Measurements from ENCODE around the gene NRDE2. TPM values are rescaled to one million over a fixed set of nuclear protein-coding genes. Genes with fewer than 3 reads are reported as not detected.
A peak's percentile ranks its signal among the peaks of the same experiment; 100 is the strongest.

The NRDE2 gene
- polyA plus RNA-seq, 1 donor, result 15.8 TPM

GRCh38 chr14:90362558-90362896, 30.8 kb upstream of the NRDE2 start:
- Histone ChIP-seq H3K27me3 (ENCODE audit: control insufficient read depth, insufficient read depth, low read length) (no peaks in the 10 kb centered on the region), H3K9me3 (ENCODE audit: control insufficient read depth, low read depth, low read length) (peaks cover 4% of the 10 kb centered on the region), H3K36me3 (ENCODE audit: control insufficient read depth, insufficient read depth, low read length) (no peaks in the 10 kb centered on the region), H3K4me1 (ENCODE audit: control insufficient read depth, insufficient read depth, low read length) (peaks cover 17% of the 10 kb centered on the region), H3K27ac (ENCODE audit: low read length) (no peak overlapping the region), H3K4me3 (ENCODE audit: low read length) (no peak overlapping the region)
- DNase-seq, result no peak
- WGBS (ENCODE audit: insufficient coverage, low lambda C conversion rate), result no CpG with 5 or more reads among the region's 4 CpGs

- 97% methylated on average over 4 of the region's 7 CpGs for WGBS (ENCODE audit: insufficient coverage, low lambda C conversion rate)
- H3K9me3 ChIP-seq (ENCODE audit: control insufficient read depth, low read depth, low read length), result peaks cover 4% of the 10 kb centered on the region
- no peak for DNase-seq
- H3K4me1 ChIP-seq (ENCODE audit: control insufficient read depth, insufficient read depth, low read length), result peaks cover 20% of the 10 kb centered on the region
- H3K27ac ChIP-seq (ENCODE audit: low read length), result no peak overlapping the region
- no peak overlapping the region for H3K4me3 ChIP-seq (ENCODE audit: low read length)
- H3K36me3 ChIP-seq (ENCODE audit: control insufficient read depth, insufficient read depth, low read length), result no peaks in the 10 kb centered on the region
- H3K27me3 ChIP-seq (ENCODE audit: control insufficient read depth, insufficient read depth, low read length), result no peaks in the 10 kb centered on the region
Observed at GRCh38 chr14:90361865-90362557, 30.3 kb upstream of the NRDE2 start.

GRCh38 chr14:90358359-90358758, 26.6 kb upstream of the NRDE2 start:
- peak in 1 of 2 donors; percentile 9 for DNase-seq
- H3K27me3 ChIP-seq (ENCODE audit: control insufficient read depth, insufficient read depth, low read length), result no peaks in the 10 kb centered on the region
- H3K4me3 ChIP-seq (ENCODE audit: low read length), result no peak overlapping the region
- H3K36me3 ChIP-seq (ENCODE audit: control insufficient read depth, insufficient read depth, low read length), result no peaks in the 10 kb centered on the region
- peaks cover 10% of the 10 kb centered on the region for H3K9me3 ChIP-seq (ENCODE audit: control insufficient read depth, low read depth, low read length)
- peaks cover 30% of the 10 kb centered on the region for H3K4me1 ChIP-seq (ENCODE audit: control insufficient read depth, insufficient read depth, low read length)
- no peak overlapping the region for H3K27ac ChIP-seq (ENCODE audit: low read length)
- no CpG with 5 or more reads among the region's 4 CpGs for WGBS (ENCODE audit: insufficient coverage, low lambda C conversion rate)

GRCh38 chr14:90356925-90357324, 25.2 kb upstream of the NRDE2 start:
- peaks cover 24% of the 10 kb centered on the region for H3K4me1 ChIP-seq (ENCODE audit: control insufficient read depth, insufficient read depth, low read length)
- WGBS (ENCODE audit: insufficient coverage, low lambda C conversion rate), result 40% methylated on average over 1 of the region's 1 CpG
- H3K27me3 ChIP-seq (ENCODE audit: control insufficient read depth, insufficient read depth, low read length), result no peaks in the 10 kb centered on the region
- peak in 1 of 2 donors; percentile 20 for DNase-seq
- peak overlapping the region; percentile 30 for H3K27ac ChIP-seq (ENCODE audit: low read length)
- H3K9me3 ChIP-seq (ENCODE audit: control insufficient read depth, low read depth, low read length), result peaks cover 6% of the 10 kb centered on the region
- no peak overlapping the region for H3K4me3 ChIP-seq (ENCODE audit: low read length)
- H3K36me3 ChIP-seq (ENCODE audit: control insufficient read depth, insufficient read depth, low read length), result no peaks in the 10 kb centered on the region

- Histone ChIP-seq H3K27me3 (ENCODE audit: control insufficient read depth, insufficient read depth, low read length) (no peaks in the 10 kb centered on the region), H3K9me3 (ENCODE audit: control insufficient read depth, low read depth, low read length) (peaks cover 6% of the 10 kb centered on the region), H3K4me1 (ENCODE audit: control insufficient read depth, insufficient read depth, low read length) (peaks cover 24% of the 10 kb centered on the region), H3K36me3 (ENCODE audit: control insufficient read depth, insufficient read depth, low read length) (no peaks in the 10 kb centered on the region), H3K4me3 (ENCODE audit: low read length) (no peak overlapping the region), H3K27ac (ENCODE audit: low read length) (peak overlapping the region; percentile 87)
- 100% methylated on average over 1 of the region's 8 CpGs for WGBS (ENCODE audit: insufficient coverage, low lambda C conversion rate)
- DNase-seq, result peak; percentile 82 to 95
Observed at GRCh38 chr14:90355540-90356518, 24.1 kb upstream of the NRDE2 start.

GRCh38 chr14:90354551-90355298, 23.0 kb upstream of the NRDE2 start:
- peak in 1 of 2 donors; percentile 14 for DNase-seq
- 50% methylated on average over 1 of the region's 16 CpGs for WGBS (ENCODE audit: insufficient coverage, low lambda C conversion rate)
- H3K27ac ChIP-seq (ENCODE audit: low read length), result peak overlapping the region; percentile 85
- no peaks in the 10 kb centered on the region for H3K36me3 ChIP-seq (ENCODE audit: control insufficient read depth, insufficient read depth, low read length)
- peaks cover 6% of the 10 kb centered on the region for H3K9me3 ChIP-seq (ENCODE audit: control insufficient read depth, low read depth, low read length)
- no peak overlapping the region for H3K4me3 ChIP-seq (ENCODE audit: low read length)
- no peaks in the 10 kb centered on the region for H3K27me3 ChIP-seq (ENCODE audit: control insufficient read depth, insufficient read depth, low read length)
- H3K4me1 ChIP-seq (ENCODE audit: control insufficient read depth, insufficient read depth, low read length), result peaks cover 24% of the 10 kb centered on the region

- Histone ChIP-seq H3K4me1 (ENCODE audit: control insufficient read depth, insufficient read depth, low read length) (peaks cover 4% of the 10 kb centered on the region), H3K4me3 (ENCODE audit: low read length) (no peak overlapping the region), H3K36me3 (ENCODE audit: control insufficient read depth, insufficient read depth, low read length) (no peaks in the 10 kb centered on the region), H3K27ac (ENCODE audit: low read length) (no peak overlapping the region), H3K27me3 (ENCODE audit: control insufficient read depth, insufficient read depth, low read length) (no peaks in the 10 kb centered on the region), H3K9me3 (ENCODE audit: control insufficient read depth, low read depth, low read length) (no peaks in the 10 kb centered on the region)
- DNase-seq, result no peak
- 100% methylated on average over 1 of the region's 4 CpGs for WGBS (ENCODE audit: insufficient coverage, low lambda C conversion rate)
Observed at GRCh38 chr14:90349739-90350138, 18.0 kb upstream of the NRDE2 start.

GRCh38 chr14:90348270-90348669, 16.5 kb upstream of the NRDE2 start:
- Histone ChIP-seq H3K27ac (ENCODE audit: low read length) (no peak overlapping the region), H3K27me3 (ENCODE audit: control insufficient read depth, insufficient read depth, low read length) (no peaks in the 10 kb centered on the region), H3K4me3 (ENCODE audit: low read length) (no peak overlapping the region), H3K4me1 (ENCODE audit: control insufficient read depth, insufficient read depth, low read length) (no peaks in the 10 kb centered on the region), H3K9me3 (ENCODE audit: control insufficient read depth, low read depth, low read length) (no peaks in the 10 kb centered on the region), H3K36me3 (ENCODE audit: control insufficient read depth, insufficient read depth, low read length) (no peaks in the 10 kb centered on the region)
- 100% methylated on average over 1 of the region's 2 CpGs for WGBS (ENCODE audit: insufficient coverage, low lambda C conversion rate)
- DNase-seq, result no peak

- Histone ChIP-seq H3K27me3 (ENCODE audit: control insufficient read depth, insufficient read depth, low read length) (no peaks in the 10 kb centered on the region), H3K27ac (ENCODE audit: low read length) (no peak overlapping the region), H3K9me3 (ENCODE audit: control insufficient read depth, low read depth, low read length) (no peaks in the 10 kb centered on the region), H3K36me3 (ENCODE audit: control insufficient read depth, insufficient read depth, low read length) (no peaks in the 10 kb centered on the region), H3K4me3 (ENCODE audit: low read length) (no peak overlapping the region), H3K4me1 (ENCODE audit: control insufficient read depth, insufficient read depth, low read length) (no peaks in the 10 kb centered on the region)
- DNase-seq, result no peak
Observed at GRCh38 chr14:90345239-90345557, 13.5 kb upstream of the NRDE2 start.
